ENCODE measurements around the gene CD2BP2.

DNA sequence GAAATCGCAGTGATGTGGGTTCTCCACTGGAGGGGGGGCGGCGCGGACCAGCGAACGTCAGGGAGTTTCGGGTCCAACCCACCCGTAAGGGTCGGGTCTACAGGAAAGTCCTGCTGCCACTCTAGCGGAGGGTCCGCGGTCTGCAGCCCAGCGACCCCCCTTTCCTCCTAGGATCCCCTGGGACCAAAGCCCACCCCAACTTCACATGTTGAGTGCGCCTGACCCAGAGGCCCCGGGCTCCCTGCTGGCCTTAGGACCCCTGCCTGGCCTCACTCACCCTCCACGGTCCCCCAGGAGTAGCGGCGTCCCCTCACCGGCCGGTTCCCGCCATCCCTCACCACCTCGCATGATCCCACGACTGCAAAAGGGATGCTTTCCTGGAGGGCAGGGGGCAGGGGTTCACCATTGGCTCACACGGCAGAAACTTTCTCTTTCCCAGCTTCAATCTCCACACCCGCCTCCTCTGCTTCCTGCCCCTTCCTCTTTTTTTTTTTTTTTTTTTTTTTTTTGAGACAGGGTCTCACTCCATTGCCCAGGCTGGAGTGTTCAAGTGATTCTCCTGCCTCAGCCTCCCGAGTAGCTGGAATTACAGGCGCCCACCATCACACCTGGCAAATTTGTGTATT is 24.2 kb upstream of the CD2BP2 start:
- no peak for TF ChIP-seq ZNF354B (CRISPR knock-in tag; IDR thresholded peaks at IDR 0.05)
- no peak for TF ChIP-seq GTF2F1 (IDR thresholded peaks at IDR 0.05; ENCODE audit: low read length)
- TF ChIP-seq, protein P1, sequence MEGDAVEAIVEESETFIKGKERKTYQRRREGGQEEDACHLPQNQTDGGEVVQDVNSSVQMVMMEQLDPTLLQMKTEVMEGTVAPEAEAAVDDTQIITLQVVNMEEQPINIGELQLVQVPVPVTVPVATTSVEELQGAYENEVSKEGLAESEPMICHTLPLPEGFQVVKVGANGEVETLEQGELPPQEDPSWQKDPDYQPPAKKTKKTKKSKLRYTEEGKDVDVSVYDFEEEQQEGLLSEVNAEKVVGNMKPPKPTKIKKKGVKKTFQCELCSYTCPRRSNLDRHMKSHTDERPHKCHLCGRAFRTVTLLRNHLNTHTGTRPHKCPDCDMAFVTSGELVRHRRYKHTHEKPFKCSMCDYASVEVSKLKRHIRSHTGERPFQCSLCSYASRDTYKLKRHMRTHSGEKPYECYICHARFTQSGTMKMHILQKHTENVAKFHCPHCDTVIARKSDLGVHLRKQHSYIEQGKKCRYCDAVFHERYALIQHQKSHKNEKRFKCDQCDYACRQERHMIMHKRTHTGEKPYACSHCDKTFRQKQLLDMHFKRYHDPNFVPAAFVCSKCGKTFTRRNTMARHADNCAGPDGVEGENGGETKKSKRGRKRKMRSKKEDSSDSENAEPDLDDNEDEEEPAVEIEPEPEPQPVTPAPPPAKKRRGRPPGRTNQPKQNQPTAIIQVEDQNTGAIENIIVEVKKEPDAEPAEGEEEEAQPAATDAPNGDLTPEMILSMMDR (CRISPR knock-in tag; IDR thresholded peaks at IDR 0.05), result no peak
- no peak for TF ChIP-seq ZNF674 (CRISPR knock-in tag; IDR thresholded peaks at IDR 0.05; ENCODE audit: low read depth)
- TF ChIP-seq RFX5 (IDR thresholded peaks at IDR 0.05; ENCODE audit: low read depth, low read length), result no peak
- TF ChIP-seq SOX6 (IDR thresholded peaks at IDR 0.05), result no peak
- no peak for TF ChIP-seq SOX6 (CRISPR knock-in tag; IDR thresholded peaks at IDR 0.05)
- TF ChIP-seq, protein P2, sequence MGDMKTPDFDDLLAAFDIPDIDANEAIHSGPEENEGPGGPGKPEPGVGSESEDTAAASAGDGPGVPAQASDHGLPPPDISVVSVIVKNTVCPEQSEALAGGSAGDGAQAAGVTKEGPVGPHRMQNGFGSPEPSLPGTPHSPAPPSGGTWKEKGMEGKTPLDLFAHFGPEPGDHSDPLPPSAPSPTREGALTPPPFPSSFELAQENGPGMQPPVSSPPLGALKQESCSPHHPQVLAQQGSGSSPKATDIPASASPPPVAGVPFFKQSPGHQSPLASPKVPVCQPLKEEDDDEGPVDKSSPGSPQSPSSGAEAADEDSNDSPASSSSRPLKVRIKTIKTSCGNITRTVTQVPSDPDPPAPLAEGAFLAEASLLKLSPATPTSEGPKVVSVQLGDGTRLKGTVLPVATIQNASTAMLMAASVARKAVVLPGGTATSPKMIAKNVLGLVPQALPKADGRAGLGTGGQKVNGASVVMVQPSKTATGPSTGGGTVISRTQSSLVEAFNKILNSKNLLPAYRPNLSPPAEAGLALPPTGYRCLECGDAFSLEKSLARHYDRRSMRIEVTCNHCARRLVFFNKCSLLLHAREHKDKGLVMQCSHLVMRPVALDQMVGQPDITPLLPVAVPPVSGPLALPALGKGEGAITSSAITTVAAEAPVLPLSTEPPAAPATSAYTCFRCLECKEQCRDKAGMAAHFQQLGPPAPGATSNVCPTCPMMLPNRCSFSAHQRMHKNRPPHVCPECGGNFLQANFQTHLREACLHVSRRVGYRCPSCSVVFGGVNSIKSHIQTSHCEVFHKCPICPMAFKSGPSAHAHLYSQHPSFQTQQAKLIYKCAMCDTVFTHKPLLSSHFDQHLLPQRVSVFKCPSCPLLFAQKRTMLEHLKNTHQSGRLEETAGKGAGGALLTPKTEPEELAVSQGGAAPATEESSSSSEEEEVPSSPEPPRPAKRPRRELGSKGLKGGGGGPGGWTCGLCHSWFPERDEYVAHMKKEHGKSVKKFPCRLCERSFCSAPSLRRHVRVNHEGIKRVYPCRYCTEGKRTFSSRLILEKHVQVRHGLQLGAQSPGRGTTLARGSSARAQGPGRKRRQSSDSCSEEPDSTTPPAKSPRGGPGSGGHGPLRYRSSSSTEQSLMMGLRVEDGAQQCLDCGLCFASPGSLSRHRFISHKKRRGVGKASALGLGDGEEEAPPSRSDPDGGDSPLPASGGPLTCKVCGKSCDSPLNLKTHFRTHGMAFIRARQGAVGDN (CRISPR knock-in tag; IDR thresholded peaks at IDR 0.05), result no peak
- no peak for TF ChIP-seq CEBPB (IDR thresholded peaks at IDR 0.05; ENCODE audit: borderline replicate concordance, low read depth, low read length)
- no peak for TF ChIP-seq NR3C1 (CRISPR knock-in tag; IDR thresholded peaks at IDR 0.05)
- no peak; the same call in 1 of the 2 replicates for TF ChIP-seq RAD21 (CRISPR knock-in tag; IDR thresholded peaks at IDR 0.05)
- TF ChIP-seq, protein P3, sequence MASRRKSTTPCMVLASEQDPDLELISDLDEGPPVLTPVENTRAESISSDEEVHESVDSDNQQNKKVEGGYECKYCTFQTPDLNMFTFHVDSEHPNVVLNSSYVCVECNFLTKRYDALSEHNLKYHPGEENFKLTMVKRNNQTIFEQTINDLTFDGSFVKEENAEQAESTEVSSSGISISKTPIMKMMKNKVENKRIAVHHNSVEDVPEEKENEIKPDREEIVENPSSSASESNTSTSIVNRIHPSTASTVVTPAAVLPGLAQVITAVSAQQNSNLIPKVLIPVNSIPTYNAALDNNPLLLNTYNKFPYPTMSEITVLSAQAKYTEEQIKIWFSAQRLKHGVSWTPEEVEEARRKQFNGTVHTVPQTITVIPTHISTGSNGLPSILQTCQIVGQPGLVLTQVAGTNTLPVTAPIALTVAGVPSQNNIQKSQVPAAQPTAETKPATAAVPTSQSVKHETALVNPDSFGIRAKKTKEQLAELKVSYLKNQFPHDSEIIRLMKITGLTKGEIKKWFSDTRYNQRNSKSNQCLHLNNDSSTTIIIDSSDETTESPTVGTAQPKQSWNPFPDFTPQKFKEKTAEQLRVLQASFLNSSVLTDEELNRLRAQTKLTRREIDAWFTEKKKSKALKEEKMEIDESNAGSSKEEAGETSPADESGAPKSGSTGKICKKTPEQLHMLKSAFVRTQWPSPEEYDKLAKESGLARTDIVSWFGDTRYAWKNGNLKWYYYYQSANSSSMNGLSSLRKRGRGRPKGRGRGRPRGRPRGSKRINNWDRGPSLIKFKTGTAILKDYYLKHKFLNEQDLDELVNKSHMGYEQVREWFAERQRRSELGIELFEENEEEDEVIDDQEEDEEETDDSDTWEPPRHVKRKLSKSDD (CRISPR knock-in tag; IDR thresholded peaks at IDR 0.05; ENCODE audit: low read depth), result no peak
- TF ChIP-seq TEAD2 (CRISPR knock-in tag; IDR thresholded peaks at IDR 0.05), result no peak
